ENCODE measurements around the gene SRSF4. TPM values are rescaled to one million over a fixed set of nuclear protein-coding genes. Genes with fewer than 3 reads are reported as not detected.

Gene SRSF4
- total and polyA plus RNA-seq, 9 of the 15 experiments (the other 6 are each of a cell fraction or from before 2014, with no cell fraction given): 15.9 to 132 (median 82.0) TPM

GRCh38 chr1:29156543-29157268 lies 25.0 kb downstream of the SRSF4 start (continued):
- TF ChIP-seq ZNF280A (IDR thresholded peaks at IDR 0.05; ENCODE audit: low read depth, partially characterized antibody) (no peak), ZNF584 (CRISPR knock-in tag; IDR thresholded peaks at IDR 0.05; ENCODE audit: low read depth) (peak; percentile 84), SAP30 (IDR thresholded peaks at IDR 0.05; ENCODE audit: borderline replicate concordance, insufficient read depth, low read depth, low read length, poor library complexity, severe bottlenecking) (peak; percentile 29), HMGN3 (IDR thresholded peaks at IDR 0.05; ENCODE audit: borderline replicate concordance, extremely low read depth, insufficient read length, low read depth, low read length) (peak; percentile 89), HES1 (IDR thresholded peaks at IDR 0.05; ENCODE audit: low read depth) (peak; percentile 88; the same call in 1 of the 2 replicates), BACH1 (tag; IDR thresholded peaks at IDR 0.05) (0 out of 2 replicates have a peak, but pooled peaks have one; percentile 57), MLX (CRISPR knock-in tag; conservative IDR thresholded peaks at IDR 0.05) (0 out of 4 replicates have a peak, but pooled peaks of 1 of the 2 experiments have one; percentile 30), ZFP91 (CRISPR knock-in tag; IDR thresholded peaks at IDR 0.05) (0 out of 2 replicates have a peak, but pooled peaks have one; percentile 27), NEUROD1 (IDR thresholded peaks at IDR 0.05; ENCODE audit: borderline replicate concordance, low read depth, low read length, partially characterized antibody) (peak; percentile 69), C11orf30 (IDR thresholded peaks at IDR 0.05; ENCODE audit: low read depth) (peak; percentile 99), HOMEZ (CRISPR knock-in tag; IDR thresholded peaks at IDR 0.05) (no peak), CBX3 (IDR thresholded peaks at IDR 0.05; ENCODE audit: borderline replicate concordance in 1 of 2, low read length in 2 of 2) (peak in 1 of 2 experiments; percentile 93; a peak in 2 of 3 replicates), POLR2G (IDR thresholded peaks at IDR 0.05; ENCODE audit: low read depth, low read length) (no peak), ZNF3 (CRISPR knock-in tag; IDR thresholded peaks at IDR 0.05) (no peak), ZBTB33 (CRISPR knock-in tag; IDR thresholded peaks at IDR 0.05) (peak; percentile 65; the same call in 1 of the 2 replicates), ZZZ3 (IDR thresholded peaks at IDR 0.05) (0 out of 2 replicates have a peak, but pooled peaks have one; percentile 33)

Measured in K562 (cell line).